SK-N-SH (cell line): ENCODE data around the gene TRIM67. TPM values are rescaled to one million over a fixed set of nuclear protein-coding genes. Genes with fewer than 3 reads are reported as not detected.

ENCODE experiments used
- CTCF ChIA-PET: fragments of 300-600, 350-600 bp; formaldehyde crosslinking; extraction: SDS; loops from one replicate; lab custom pipeline; 2021; lab: Yijun Ruan, JAX
- POLR2A ChIA-PET: fragments of 350-600 bp; sonication (Branson Sonifier 250); formaldehyde crosslinking; extraction: SDS; loops from one replicate; lab custom pipeline; 2020; ENCODE audit warnings: antibody characterized with exemption, inconsistent platforms; lab: Yijun Ruan, JAX
- DNase-seq: peaks from one replicate; pipeline ENCODE4 v3.0.0; 2012
- H2AFZ ChIP-seq: fragments of 200-600 bp; sonication (generic); 2 replicates; pipeline ENCODE4 v1.8.1; 2016; ENCODE audit warnings: antibody characterized with exemption, mild to moderate bottlenecking, low read depth
- H3F3A ChIP-seq: fragments of 200-600 bp; sonication (generic); replicated peaks from 2 replicates; pipeline ENCODE3; 2016; ENCODE audit warnings: antibody characterized with exemption, mild to moderate bottlenecking; ENCODE audit not compliant: insufficient read depth
- H3K27ac ChIP-seq, 2 experiments: fragments of 200-500 bp in 1 of 2; fragments of 200-600 bp in 1 of 2; sonication (Bioruptor generic) in 1 of 2; sonication (generic), shearing (Covaris generic) in 1 of 2; 2 replicates each; pipeline versions ENCODE4 v1.5.1 to v1.6.1; 2014 to 2016; ENCODE audit warnings: low read depth in 2 of 2, inconsistent platforms in 1 of 2, low read length in 1 of 2, mild to moderate bottlenecking in 1 of 2, mixed read lengths in 1 of 2
- H3K27me3 ChIP-seq: fragments of 200-600 bp; sonication (generic), shearing (Covaris generic); 2 replicates; pipeline ENCODE4 v1.6.1; 2016; ENCODE audit warnings: mixed run types; ENCODE audit not compliant: insufficient read depth
- H3K36me3 ChIP-seq, 2 experiments: fragments of 200-500 bp in 1 of 2; fragments of 200-600 bp in 1 of 2; sonication (Bioruptor generic) in 1 of 2; sonication (generic) in 1 of 2; replicated peaks in 1 of 2; 2 replicates each; pipeline versions ENCODE3 to v1.5.1; 2014 to 2016; ENCODE audit warnings: low read length in 1 of 2, mild to moderate bottlenecking in 1 of 2; ENCODE audit not compliant: insufficient read depth in 2 of 2, control insufficient read depth in 1 of 2
- H3K4me1 ChIP-seq, 2 experiments: fragments of 200-500 bp in 1 of 2; fragments of 200-600 bp in 1 of 2; sonication (Bioruptor generic) in 1 of 2; sonication (generic), shearing (Covaris generic) in 1 of 2; 2 replicates each; pipeline versions ENCODE4 v1.5.1 to v1.6.1; 2014 to 2016; ENCODE audit warnings: low read depth in 1 of 2, low read length in 1 of 2, mixed run types in 1 of 2; ENCODE audit not compliant: insufficient read depth in 2 of 2, control insufficient read depth in 1 of 2
- H3K4me2 ChIP-seq: fragments of 200-600 bp; sonication (generic), shearing (Covaris generic); 2 replicates; pipeline ENCODE4 v1.6.1; 2017; ENCODE audit warnings: mixed run types
- H3K4me3 ChIP-seq, 2 experiments: fragments of 200-500 bp in 1 of 2; fragments of 200-600 bp in 1 of 2; sonication (Bioruptor generic) in 1 of 2; sonication (generic), shearing (Covaris generic) in 1 of 2; 2 replicates each; pipeline versions ENCODE4 v1.5.1 to v1.8.1; 2014 to 2016; ENCODE audit warnings: low read depth in 2 of 2, inconsistent platforms in 1 of 2, low read length in 1 of 2, mild to moderate bottlenecking in 1 of 2, mixed read lengths in 1 of 2, moderate library complexity in 1 of 2
- H3K79me2 ChIP-seq: fragments of 200-600 bp; sonication (generic); 2 replicates; pipeline ENCODE4 v1.8.1; 2017; ENCODE audit warnings: mild to moderate bottlenecking; ENCODE audit not compliant: insufficient read depth
- H3K9ac ChIP-seq: fragments of 200-600 bp; sonication (generic); 2 replicates; pipeline ENCODE4 v1.6.1; 2017; ENCODE audit warnings: mixed run types
- H3K9me2 ChIP-seq: fragments of 200-600 bp; sonication (generic); 2 replicates; pipeline ENCODE4 v1.6.1; 2017; ENCODE audit warnings: mixed run types
- H3K9me3 ChIP-seq: fragments of 200-600 bp; sonication (generic); 2 replicates; pipeline ENCODE4 v1.6.1; 2017; ENCODE audit warnings: mixed run types, mild to moderate bottlenecking, moderate library complexity
- H4K20me1 ChIP-seq: fragments of 200-600 bp; sonication (generic); 2 replicates; pipeline ENCODE4 v1.6.1; 2017; ENCODE audit warnings: mild to moderate bottlenecking, mixed run types; ENCODE audit not compliant: insufficient read depth
- EZH2phosphoT487 ChIP-seq: fragments of 200-600 bp; sonication (generic); IDR thresholded peaks from 2 replicates; pipeline ENCODE4 v1.6.1; 2017; ENCODE audit warnings: low read depth, mixed run types, mild to moderate bottlenecking, antibody characterized with exemption, moderate library complexity, borderline replicate concordance
- JUND ChIP-seq: IDR thresholded peaks from 2 replicates; pipeline ENCODE4 v1.4.0; 2012
- MAX ChIP-seq: IDR thresholded peaks from 2 replicates; pipeline ENCODE4 v1.4.0; 2012; ENCODE audit warnings: low read depth
- MXI1 ChIP-seq: IDR thresholded peaks from 2 replicates; pipeline ENCODE4 v1.6.1; 2012; ENCODE audit warnings: mild to moderate bottlenecking, low read depth, low read length, improper control_type of control experiment
- NRF1 ChIP-seq: IDR thresholded peaks from 2 replicates; pipeline ENCODE4 v1.6.1; 2012; ENCODE audit warnings: low read depth, mild to moderate bottlenecking, low read length
- RCOR1 ChIP-seq: fragments of 150-350 bp; IDR thresholded peaks from 2 replicates; pipeline ENCODE4 v1.6.1; 2017; ENCODE audit warnings: antibody characterized with exemption, low read length
- REST ChIP-seq: IDR thresholded peaks from 2 replicates; pipeline ENCODE4 v1.6.1; 2012; ENCODE audit warnings: mild to moderate bottlenecking, low read depth, low read length, moderate library complexity
- RFX5 ChIP-seq: IDR thresholded peaks from 2 replicates; pipeline ENCODE4 v1.6.1; 2012; ENCODE audit warnings: mild to moderate bottlenecking, improper control_type of control experiment, low read length
- RXRA ChIP-seq: IDR thresholded peaks from 2 replicates; pipeline ENCODE4 v1.4.0; 2012; ENCODE audit warnings: low read depth, mild to moderate bottlenecking, borderline replicate concordance
- SMC3 ChIP-seq: IDR thresholded peaks from 2 replicates; pipeline ENCODE4 v1.6.1; 2012; ENCODE audit warnings: low read depth, low read length, improper control_type of control experiment
- TEAD4 ChIP-seq: IDR thresholded peaks from 2 replicates; pipeline ENCODE4 v1.4.0; 2012; ENCODE audit warnings: mild to moderate bottlenecking, borderline replicate concordance; ENCODE audit not compliant: insufficient read depth
- USF1 ChIP-seq: IDR thresholded peaks from 2 replicates; pipeline ENCODE4 v1.4.0; 2012; ENCODE audit warnings: low read depth, borderline replicate concordance
- USF2 ChIP-seq: fragments of 150-350 bp; IDR thresholded peaks from 2 replicates; pipeline ENCODE4 v1.6.1; 2017; ENCODE audit warnings: antibody characterized with exemption, low read length, low read depth, borderline replicate concordance
- WGBS: methylation state at CpG from one replicate; pipeline ENCODE4 v1.1.6; 2017; ENCODE audit warnings: low lambda C conversion rate; 5-methylcytosine and 5-hydroxymethylcytosine counted together
- polyA plus RNA-seq, 3 experiments: library from polyadenylated mRNA; depleted of rRNA; stranded (reverse); fragments of >200 nt; gene quantifications; 2 replicates each; pipeline ENCODE4 v1.2.3, GENCODE V29; 2012
- TF ChIP-seq, protein P1 (sequence below): IDR thresholded peaks from 2 replicates; pipeline ENCODE4; 2012

TRIM67 gene
- polyA plus RNA-seq, 1 of the 3 experiments (the other 2 are of a cell fraction), result not detected

GRCh38 chr1:231178970-231179369, 17.1 kb downstream of the TRIM67 start:
- no peaks in the 10 kb centered on the region for H3K36me3 ChIP-seq
- H3K4me3 ChIP-seq, result no peak overlapping the region
- H3F3A ChIP-seq, result no peaks in the 10 kb centered on the region
- H3K27ac ChIP-seq, result no peak overlapping the region
- no peak for DNase-seq
- H3K9ac ChIP-seq, result no peak overlapping the region
- H3K79me2 ChIP-seq, result no peaks in the 10 kb centered on the region
- H3K27me3 ChIP-seq, result no peaks in the 10 kb centered on the region; the same call in 1 of the 2 replicates
- ChIA-PET CTCF (no interaction called here), POLR2A (no interaction called here)
- no peak overlapping the region for H2AFZ ChIP-seq
- 89% methylated on average over 2 of the region's 2 CpGs for WGBS
- no peaks in the 10 kb centered on the region for H3K9me3 ChIP-seq
- no peak overlapping the region for H3K4me2 ChIP-seq
- no peaks in the 10 kb centered on the region for H3K9me2 ChIP-seq
- no peak for TF ChIP-seq MXI1
- TF ChIP-seq TEAD4, result no peak
- no peak for TF ChIP-seq EZH2phosphoT487
- TF ChIP-seq RFX5, result no peak
- TF ChIP-seq MAX, result no peak
- TF ChIP-seq SMC3, result no peak
- no peak for TF ChIP-seq RCOR1
- TF ChIP-seq USF2, result no peak
- TF ChIP-seq RXRA, result no peak
- TF ChIP-seq, protein P1, sequence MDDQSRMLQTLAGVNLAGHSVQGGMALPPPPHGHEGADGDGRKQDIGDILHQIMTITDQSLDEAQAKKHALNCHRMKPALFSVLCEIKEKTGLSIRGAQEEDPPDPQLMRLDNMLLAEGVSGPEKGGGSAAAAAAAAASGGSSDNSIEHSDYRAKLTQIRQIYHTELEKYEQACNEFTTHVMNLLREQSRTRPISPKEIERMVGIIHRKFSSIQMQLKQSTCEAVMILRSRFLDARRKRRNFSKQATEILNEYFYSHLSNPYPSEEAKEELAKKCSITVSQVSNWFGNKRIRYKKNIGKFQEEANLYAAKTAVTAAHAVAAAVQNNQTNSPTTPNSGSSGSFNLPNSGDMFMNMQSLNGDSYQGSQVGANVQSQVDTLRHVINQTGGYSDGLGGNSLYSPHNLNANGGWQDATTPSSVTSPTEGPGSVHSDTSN, result no peak
- no peak for TF ChIP-seq JUND
- TF ChIP-seq REST, result no peak
- no peak for TF ChIP-seq USF1
- no peak for TF ChIP-seq NRF1
- H4K20me1 ChIP-seq, result no peaks in the 10 kb centered on the region
- H3K4me1 ChIP-seq, result no peaks in the 10 kb centered on the region
